D721Med (cell line): ENCODE data around the gene PKN2.

Source experiments
- DNase-seq: peaks from one replicate; pipeline ENCODE4 v3.0.0; 2011; ENCODE audit warnings: low spot score; ENCODE audit not compliant: insufficient read length
- FAIRE-seq: peaks from 2 replicates; lab custom pipeline; 2011; peaks lifted over from hg19 to GRCh38; lab: Jason Lieb, UNC
- TF ChIP-seq, protein P1 (sequence below): IDR thresholded peaks from 2 replicates; pipeline ENCODE4 v1.5.1; 2012; ENCODE audit warnings: mild to moderate bottlenecking, control low read depth; ENCODE audit not compliant: insufficient read depth; ENCODE audit errors: missing control alignments

Gene PKN2

GRCh38 chr1:88787023-88787903 lies 103.2 kb downstream of the PKN2 start:
- DNase-seq (no peak), FAIRE-seq (no peak)
- TF ChIP-seq, protein P1, sequence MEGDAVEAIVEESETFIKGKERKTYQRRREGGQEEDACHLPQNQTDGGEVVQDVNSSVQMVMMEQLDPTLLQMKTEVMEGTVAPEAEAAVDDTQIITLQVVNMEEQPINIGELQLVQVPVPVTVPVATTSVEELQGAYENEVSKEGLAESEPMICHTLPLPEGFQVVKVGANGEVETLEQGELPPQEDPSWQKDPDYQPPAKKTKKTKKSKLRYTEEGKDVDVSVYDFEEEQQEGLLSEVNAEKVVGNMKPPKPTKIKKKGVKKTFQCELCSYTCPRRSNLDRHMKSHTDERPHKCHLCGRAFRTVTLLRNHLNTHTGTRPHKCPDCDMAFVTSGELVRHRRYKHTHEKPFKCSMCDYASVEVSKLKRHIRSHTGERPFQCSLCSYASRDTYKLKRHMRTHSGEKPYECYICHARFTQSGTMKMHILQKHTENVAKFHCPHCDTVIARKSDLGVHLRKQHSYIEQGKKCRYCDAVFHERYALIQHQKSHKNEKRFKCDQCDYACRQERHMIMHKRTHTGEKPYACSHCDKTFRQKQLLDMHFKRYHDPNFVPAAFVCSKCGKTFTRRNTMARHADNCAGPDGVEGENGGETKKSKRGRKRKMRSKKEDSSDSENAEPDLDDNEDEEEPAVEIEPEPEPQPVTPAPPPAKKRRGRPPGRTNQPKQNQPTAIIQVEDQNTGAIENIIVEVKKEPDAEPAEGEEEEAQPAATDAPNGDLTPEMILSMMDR, result no peak

- FAIRE-seq (no peak), DNase-seq (no peak)
- TF ChIP-seq, protein P1, result no peak
Measured at GRCh38 chr1:88791192-88791591, 107.1 kb downstream of the PKN2 start.

- no peak for DNase-seq
- no peak for FAIRE-seq
- TF ChIP-seq, protein P1, result no peak
Measured at GRCh38 chr1:88799491-88799890, 115.4 kb downstream of the PKN2 start.

DNA sequence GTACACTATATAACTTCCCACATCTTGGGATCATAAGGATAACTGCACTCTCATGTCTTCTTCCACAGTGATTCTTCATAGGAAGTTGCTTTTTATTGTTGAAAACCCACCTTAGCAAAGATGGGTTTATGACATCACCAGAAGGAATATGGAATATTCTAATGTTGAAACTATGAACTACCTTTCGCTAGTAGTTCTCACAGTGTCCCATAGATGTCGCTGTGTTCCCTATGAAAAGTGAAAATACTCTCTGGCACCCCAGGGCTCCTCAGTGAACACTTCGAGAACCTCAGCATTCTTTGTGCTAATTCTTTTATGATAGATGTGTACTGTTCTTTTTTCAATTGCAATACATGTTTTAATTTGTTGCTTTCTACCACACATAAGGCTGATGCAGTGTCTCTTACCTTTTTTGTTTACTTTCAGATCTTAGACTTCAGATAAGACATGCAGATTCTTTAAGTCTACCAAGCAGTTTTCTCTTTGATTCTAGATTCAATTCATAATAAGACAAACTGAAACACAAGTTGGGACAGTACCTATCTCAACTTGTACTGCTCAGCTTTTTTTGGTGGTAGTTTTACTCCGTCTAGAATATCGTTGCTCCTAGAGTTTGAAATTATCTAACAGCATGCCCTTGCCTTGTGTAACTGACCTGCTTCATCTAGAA lies 116.4 kb downstream of the PKN2 start:
- no peak for DNase-seq
- FAIRE-seq, result peak; percentile 29
- TF ChIP-seq, protein P1, result peak; percentile 45

- no peak for DNase-seq
- FAIRE-seq, result peak; percentile 55
- TF ChIP-seq, protein P1, result no peak
Measured at GRCh38 chr1:88801575-88802208, 117.6 kb downstream of the PKN2 start.

GRCh38 chr1:88802404-88802803 lies 118.3 kb downstream of the PKN2 start:
- TF ChIP-seq, protein P1, result no peak
- DNase-seq, result no peak
- no peak for FAIRE-seq
